HG02610 (cell line): Measurements from ENCODE around the gene F13A1.

Experiments
- ATAC-seq: cut with Tn5 transposase; IDR thresholded peaks from one replicate; pipeline ENCODE4 v1.9.1; 2021; ENCODE audit warnings: mild to moderate bottlenecking, moderate library complexity; ENCODE audit not compliant: unreplicated experiment

The F13A1 gene

DNA sequence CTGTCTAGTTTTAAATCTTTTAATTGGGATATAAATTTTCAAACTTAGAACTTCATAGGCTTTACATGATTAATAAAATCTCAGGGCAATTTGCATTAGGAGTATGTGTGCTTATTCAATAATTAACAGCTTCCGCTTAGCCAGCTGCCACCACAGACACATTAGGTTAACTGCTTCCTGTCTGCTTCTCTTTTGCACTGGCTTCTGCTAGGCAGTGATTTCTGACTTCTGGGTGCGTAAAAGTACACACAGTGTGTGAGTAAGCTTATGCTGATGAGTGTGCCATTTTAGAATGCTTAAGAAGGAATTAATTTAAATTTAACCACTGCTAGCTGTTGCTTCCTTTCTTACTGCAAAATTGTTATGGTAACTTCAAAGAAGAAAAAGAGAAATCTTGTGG lies 73.9 kb downstream of the F13A1 start:
- no peak for ATAC-seq

DNA sequence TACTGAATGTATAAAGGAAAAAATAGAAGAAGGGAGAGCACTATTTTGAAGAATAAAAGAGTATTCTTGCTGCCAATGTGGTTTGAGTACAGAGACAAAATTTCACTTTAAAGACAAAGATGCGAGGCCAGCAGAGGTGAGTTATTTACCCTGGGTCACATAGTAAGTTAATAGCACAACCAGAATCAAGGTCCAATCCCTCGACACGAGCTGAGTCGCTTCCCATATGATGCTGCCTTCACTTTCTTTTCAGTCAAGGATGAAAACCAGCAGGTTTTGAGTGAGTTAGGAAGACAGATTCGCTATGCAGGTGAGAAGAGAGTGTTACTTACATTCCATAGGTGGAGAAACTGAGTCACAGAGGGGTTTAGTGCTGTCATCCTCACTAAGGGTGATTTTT lies 75.8 kb downstream of the F13A1 start:
- ATAC-seq = no peak

DNA sequence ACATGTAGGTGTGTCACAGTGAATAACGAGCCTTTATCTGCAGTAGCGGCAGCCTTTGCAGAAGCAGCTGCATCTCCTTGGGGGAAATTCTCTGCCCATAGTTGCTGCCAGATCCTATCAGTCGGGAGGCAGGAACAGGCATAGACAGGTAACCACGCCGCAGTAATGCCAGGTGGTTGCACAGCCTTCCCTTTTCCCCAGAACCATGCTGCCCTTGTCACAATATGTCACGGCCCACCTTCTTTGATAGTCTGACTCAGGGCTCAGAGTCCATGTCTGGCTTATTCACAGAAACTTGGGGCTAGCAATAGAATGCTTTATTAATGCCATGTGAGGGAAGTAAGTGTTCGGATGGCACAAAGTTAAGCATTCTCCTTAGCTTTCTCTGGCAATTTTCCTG lies 76.6 kb downstream of the F13A1 start:
- ATAC-seq = no peak

DNA sequence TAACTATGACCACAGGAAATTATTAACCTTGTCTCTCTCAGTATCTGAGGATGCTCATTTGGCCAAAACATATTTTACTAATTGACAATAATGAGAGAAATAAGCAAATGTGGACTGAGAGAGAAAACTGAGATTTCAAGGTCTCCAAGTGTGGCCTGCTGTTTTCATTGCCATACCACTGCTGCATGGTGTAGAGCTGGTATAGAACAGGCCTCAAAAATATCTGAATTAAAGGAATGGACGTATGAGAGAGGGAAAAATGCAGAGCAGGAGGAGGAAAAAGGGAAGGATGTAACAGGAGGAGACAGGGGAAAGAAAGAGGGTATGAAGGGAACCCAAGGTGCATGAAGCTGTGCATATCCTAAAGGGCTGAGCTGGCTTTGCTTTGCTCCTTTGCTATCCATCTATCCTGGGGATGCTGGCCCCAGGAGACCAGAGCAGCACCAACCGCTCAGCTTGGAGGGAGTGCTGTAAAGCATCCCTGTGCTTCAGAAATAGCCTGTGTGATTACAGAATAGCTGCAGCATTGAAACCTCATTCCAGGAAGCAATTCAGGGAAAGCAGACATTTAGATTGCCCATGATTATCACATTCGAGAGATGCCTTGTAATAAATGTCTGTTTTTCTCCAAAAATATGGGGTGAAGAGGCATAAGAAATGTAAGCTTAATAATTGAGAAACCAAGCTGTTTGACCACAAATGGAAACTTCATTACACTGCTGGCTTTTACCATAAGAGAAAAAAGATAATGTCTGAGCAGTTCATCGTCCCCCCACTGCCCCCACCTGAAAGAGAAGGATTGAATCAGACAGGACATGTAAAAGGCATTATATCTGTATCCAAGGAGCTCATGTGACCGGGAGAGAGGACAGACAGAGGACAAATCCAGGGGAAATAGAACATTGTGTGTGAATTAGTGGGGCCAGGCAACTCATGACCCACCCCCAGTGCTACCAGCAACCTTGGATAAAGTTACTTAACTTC lies 80.6 kb downstream of the F13A1 start:
- ATAC-seq = no peak

DNA sequence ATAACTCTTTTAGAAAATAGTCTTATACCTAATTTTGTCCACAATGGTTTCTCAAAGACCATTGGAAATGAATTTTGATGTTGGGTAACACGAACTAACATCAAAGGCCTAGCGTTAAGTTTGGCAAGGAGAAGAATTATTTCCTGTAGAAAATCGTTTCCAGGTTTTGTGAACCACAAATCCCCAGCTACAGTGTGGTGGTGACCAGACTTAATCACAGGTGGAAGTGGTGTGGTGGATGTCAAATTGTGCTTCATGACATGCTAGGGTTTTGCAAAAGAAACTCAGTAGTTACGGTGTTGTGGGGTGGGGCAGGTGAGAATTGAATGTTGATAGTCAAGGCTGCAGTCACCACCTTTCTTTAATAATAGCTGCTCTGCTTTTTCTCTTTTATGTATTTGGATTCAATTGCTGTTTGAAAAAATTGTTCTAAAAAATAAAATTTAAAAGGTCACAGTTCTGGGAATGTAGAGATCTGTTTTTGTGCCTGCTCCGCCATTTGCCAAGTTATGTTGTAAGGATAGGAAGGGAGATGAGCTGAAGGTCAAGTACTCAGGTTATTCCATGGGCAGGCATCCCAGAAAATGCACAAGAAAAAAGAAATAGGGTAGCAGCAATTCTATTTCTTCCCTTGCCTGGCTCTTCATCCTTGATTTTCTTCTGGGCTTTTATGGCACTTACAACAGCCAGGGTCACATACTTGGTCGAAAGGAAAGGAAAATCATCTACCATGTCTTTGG lies 83.6 kb downstream of the F13A1 start:
- no peak for ATAC-seq

DNA sequence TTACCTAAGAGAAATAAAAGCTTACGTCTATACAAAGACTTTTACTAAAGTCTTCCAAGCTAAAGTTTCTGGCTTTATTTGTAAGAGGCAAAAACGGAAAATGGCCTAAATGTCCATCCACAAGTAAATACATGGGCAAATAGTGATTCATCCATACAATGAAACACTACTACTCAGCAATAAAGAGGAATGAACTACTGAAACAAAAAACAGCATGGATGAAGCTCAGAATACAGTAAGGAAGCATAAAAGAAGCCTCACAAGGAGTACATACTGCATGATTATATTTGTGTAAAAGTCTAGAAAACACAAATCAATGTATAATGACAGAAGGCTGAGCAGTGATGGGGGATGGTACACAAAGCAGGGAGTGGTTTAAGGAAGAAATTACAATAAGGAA lies 84.7 kb downstream of the F13A1 start:
- no peak for ATAC-seq

DNA sequence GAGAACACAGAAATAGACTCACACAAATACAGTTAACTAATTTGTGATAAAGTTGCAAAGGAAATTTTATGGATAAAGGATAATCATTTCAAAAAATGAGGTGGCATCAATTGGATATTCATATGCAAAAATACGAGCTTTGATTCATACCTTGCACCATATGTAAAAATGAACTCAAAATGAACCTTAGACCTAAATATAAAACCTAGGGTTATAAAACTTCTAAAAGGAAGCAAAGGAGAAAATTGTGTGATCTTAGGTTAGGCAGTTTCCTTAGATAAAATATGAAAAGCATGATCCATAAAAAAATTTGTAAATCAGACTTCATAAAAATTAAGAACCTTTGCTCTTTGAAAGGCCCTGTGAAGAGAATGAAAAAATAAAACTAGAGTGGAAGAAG lies 85.5 kb downstream of the F13A1 start:
- ATAC-seq = no peak

DNA sequence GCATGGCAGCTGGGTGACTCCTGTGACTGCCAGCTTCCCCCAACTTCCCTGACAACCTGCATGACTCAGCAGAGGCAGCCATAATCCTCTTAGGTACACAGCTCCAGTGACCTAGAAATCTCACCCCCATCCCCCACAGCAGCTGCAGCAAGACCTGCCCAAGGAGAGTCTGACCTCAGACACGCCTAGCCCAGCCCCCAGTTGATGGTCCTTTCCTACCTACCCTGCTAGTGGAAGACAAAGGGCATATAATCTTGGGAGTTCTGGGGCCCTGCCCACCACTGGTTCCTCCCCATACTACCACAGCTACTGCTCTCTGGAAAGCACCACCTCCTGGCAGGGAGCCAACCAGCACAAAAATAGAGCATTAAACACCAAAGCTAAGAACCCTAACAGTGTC lies 90.2 kb downstream of the F13A1 start:
- ATAC-seq = no peak

DNA sequence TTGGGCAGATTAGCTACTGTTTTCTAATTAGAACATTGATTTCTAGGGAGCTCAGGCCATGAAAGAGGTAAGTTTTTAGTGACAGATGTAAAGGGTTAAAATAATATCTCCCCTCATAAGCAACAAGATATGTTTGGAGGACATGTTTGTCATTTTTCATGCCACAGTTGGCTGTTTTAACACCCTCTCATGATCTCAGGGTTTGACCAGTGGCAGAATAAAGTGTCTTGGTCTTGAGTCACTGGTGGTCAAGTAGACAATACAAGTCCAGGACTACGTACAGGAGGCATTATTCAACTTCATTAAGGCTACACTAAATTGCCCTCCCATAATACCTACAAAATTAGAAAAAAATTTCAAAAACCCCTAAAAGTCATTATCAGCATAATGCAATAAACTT lies 92.6 kb downstream of the F13A1 start:
- no peak for ATAC-seq

DNA sequence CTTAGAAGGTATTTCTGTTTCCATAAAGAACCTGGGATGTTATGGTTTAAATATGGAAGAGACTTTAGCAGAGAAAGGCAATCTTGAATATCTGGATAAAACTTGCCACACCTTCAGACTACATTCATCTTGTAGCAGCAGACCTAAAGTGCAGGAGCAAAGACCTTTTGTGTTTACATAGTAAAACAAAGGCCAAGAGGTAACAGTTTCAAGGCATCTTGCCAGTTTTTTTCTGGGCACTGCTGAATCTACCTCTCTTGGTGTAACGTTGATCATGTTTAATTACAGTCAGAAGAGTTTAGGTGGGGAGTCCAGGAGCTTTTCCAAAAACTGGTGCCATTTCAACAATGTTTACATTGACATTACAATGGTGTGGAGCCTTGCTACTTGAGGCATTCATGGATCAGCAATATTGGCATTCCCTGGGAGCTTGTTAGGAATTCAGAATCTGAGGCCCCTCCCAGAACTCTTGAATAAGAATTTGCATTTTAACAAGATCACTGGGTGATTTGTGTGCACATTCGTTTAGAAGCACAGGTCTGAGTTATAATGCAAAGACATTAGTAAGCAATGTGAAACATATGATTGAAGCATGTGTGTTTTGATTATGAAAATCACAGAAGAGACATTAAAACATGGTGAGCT lies 94.5 kb downstream of the F13A1 start:
- ATAC-seq = no peak

DNA sequence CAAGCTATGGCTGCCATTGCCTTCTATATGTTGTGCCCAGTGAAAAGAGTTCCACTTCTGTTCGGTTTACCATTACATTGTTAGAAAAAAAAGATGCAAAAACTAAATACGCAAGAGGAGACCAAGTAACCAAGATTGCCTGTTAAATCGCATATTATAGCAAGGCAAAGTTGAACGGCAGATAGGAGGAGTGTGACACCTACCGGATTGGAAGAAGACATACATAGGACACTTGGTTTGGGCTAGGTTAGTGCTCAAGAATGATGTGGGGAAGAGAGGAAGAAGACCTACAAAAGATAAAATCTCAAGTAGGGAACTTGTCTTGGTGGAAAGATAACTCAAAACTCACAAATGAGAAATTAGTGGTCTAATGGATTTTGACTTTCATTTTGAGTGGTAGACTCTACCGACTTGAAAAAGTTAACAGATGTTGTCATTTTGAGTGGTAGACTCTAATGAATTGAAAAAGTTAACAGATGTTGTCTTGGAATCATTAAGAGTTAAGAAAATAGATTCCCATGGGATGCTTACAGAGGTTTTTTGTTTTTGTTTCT lies 95.5 kb downstream of the F13A1 start:
- ATAC-seq = no peak

DNA sequence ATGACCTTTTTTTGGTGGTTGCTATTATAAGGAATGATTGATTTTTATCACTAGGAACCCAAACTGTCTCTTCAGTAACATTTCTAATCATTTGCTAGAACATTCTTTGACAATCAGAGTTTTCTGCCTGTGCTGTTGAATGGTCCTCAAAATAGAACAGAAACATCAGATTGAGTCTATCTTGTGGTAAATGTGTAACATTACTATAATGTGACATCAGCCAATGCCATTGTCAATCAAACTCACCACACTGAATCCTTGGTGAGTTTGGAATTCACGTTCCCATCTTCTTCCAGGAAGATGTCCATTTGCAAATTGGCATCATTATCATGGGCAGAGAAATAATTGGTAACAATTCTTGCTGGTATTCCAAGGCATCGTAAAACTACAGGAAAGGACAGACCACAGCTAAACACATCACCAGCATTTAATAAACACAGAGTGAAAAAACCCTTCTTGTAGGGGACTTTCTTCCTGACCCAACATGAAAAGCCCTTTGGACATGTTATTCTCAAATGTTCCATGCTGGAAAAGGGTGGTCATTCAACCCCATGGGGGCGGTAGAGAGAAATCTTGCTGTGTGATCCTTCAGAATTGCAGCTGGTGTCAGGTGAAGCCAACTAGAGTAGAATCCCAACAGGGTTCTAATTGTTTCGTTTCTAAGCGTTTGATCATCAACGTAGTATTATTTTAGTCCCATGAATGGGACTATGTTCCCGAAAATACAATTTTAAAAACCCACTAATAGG lies 98.5 kb downstream of the F13A1 start:
- no peak for ATAC-seq

DNA sequence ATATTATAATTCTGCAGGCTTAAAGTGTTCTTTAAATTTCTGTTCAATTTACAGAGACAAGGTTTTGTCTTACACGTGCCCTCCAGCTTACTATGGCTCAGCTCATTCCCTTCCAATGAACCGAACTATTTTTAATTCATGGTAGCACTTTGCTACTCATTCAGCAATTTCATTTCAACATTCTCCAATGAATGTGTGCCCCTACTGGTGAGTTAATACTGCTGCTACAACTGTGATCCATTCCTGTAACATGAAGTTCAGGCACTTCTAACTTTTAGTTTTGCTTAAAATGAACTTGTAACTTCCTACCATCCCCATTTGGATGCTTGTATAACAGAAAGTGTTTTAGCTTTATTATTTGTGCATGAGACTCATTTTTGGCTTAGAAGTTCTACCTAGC lies 99.7 kb downstream of the F13A1 start:
- ATAC-seq = no peak

DNA sequence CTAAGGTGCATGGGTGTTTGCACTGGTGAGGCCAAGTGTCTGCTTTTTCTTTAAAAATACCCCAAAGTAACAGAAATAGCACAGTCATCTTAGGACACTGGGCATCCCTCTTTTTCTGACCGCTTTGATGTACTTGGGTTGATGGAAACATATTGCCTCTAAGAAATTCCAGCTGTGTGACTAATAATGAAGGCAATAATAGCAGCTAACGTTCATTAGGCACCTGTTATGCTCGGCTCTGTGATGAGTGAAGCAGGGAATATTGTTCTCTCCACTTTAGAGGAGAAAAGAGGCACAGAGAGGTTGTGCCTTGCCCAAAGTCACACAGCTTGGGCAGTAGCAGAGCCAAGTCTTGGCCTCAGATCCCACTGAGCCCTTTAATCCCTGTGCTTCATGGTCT lies 100.7 kb downstream of the F13A1 start:
- ATAC-seq = no peak

DNA sequence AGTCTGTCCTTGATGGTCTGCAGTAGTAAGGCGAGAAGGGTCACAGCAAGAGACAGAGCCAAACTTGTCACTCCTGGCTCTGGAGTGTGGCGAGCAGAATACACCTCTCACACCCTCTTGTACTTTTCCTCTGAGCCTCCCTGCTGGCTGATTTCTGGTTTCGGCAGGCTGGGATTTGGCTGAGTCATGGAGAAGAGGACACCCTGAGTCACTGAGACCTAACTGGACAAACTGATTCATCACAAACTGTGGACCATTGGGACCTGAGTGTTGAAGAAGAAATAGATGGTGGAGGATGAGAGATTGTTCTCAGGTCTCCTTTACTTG lies 101.7 kb downstream of the F13A1 start:
- no peak for ATAC-seq

DNA sequence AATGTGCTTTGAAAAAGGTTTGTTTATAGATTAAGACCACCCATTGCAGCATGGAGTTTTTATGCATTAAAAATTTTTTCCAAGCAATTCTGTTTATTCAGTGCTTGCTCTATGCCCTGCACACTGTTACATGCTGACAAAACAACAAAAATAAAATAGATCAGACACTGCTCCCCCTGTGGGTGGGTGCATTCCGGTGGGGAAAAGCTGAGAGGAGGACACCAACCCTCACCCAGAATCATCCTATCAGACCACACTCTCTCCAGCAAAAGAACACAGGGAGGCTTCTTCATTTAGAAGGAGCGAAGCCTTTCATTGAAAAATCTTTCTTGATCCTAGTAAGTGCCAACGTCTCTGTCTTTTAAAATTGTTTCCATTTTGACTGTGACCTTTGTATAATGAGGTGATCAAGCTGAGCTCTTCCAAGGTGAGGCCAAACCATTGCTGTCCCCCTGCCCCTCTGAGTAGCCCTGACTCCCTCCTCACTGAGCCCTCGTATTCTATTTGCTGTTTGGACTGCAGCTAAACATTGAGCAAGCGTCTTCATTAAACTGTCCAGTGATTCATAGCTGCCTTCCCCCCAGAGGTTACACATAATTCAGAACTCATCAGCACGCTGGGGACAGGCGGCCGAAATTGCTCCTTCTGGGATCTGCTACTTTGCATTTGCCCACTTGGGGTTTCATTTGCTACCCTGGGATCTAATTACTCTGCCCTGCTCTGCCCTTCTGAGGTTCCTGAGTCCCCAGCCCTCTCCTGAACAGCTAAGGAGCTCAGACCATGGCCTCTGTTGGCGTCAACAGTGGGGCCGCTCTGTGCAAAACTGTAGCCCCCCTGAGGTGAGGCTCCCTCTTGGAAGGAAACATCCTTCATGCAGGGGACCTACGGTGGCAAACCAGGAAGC lies 102.4 kb downstream of the F13A1 start:
- no peak for ATAC-seq

DNA sequence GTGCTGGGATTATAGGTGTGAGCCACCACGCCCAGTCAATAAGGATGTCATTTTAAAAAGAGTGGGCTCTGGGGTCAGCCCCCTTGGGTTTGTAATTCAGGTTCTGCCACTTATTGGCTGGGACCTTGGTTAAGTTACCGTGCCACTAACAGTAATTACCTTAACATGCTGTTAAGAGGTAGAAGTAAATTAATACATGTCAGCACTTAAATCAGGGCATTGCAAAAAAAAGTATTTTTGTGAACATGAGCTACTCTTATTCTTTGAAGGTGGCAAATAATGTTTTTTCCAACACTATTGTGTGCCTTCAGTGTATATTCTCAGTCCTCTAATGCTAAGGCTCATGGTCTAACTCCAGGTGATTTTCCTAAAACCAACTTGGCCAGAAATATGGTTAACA lies 109.5 kb downstream of the F13A1 start:
- ATAC-seq = no peak

DNA sequence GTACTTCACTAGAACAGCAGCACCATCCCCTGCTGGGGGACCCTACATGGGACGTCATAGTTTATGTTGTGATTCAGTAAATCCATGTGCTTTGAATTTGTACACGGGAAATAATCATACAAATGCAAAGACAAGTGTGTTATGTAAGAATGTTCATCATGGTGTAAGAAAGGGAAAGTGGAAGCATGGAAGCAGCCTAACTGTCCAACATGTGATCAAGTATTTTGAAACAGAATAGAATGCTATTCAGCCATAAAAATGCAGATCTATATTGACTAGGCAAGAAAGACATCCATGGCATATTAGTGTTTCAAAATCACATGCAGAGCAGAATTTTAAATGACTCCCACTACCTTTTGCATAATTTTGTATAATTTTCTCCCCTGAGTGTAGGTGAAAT lies 117.6 kb downstream of the F13A1 start:
- no peak for ATAC-seq

DNA sequence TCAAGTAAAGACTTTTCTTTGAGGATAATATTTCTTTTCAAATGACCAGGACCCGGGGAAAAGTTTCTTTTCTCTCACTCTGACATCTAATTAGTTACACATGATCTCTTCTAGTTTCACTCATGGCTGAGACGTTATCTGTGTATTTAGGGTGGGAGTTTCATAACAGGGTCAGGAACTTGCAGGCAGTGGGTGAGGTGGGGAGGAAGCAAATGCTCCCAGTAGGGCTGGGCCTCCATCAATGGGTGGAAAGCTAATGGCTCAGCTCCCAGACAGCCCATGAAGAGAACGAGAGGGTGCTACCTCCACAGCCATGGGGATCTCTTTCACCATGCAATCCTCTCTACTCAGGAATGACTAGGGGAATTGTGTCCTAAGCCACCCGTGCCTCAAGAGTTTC lies 119.3 kb downstream of the F13A1 start:
- ATAC-seq = no peak

DNA sequence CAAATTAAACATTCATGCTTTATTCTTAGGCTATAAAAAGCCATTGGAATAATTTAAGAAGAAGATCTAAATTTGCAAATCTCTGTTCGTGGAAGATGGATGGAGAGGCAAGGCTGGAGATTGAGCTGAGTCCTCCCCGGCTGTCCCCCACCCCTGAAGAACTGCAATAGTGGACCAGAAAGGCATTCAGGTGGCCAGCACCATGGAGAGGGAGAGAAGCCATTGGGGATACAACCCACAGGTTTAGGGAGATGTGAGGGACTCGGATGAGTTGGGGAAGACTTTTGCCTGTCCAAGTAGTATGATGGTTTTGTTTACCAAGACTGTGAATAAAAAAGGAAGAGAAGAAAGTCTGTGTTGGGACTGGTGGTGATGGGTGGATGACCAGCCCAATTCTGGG lies 120.8 kb downstream of the F13A1 start:
- no peak for ATAC-seq
